SKM-1 (cell line): ENCODE data around the gene MKI67.
"Not testable (repeated sequence)": the region's sequence is repeated elsewhere in the genome, so short reads cannot be mapped to it uniquely, and the experiment has no call there.

Source experiments
- DNase-seq: peaks from one replicate; lab custom pipeline; 2025; ENCODE audit not compliant: unreplicated experiment; lab: John Stamatoyannopoulos, UW

Gene MKI67, protein sequence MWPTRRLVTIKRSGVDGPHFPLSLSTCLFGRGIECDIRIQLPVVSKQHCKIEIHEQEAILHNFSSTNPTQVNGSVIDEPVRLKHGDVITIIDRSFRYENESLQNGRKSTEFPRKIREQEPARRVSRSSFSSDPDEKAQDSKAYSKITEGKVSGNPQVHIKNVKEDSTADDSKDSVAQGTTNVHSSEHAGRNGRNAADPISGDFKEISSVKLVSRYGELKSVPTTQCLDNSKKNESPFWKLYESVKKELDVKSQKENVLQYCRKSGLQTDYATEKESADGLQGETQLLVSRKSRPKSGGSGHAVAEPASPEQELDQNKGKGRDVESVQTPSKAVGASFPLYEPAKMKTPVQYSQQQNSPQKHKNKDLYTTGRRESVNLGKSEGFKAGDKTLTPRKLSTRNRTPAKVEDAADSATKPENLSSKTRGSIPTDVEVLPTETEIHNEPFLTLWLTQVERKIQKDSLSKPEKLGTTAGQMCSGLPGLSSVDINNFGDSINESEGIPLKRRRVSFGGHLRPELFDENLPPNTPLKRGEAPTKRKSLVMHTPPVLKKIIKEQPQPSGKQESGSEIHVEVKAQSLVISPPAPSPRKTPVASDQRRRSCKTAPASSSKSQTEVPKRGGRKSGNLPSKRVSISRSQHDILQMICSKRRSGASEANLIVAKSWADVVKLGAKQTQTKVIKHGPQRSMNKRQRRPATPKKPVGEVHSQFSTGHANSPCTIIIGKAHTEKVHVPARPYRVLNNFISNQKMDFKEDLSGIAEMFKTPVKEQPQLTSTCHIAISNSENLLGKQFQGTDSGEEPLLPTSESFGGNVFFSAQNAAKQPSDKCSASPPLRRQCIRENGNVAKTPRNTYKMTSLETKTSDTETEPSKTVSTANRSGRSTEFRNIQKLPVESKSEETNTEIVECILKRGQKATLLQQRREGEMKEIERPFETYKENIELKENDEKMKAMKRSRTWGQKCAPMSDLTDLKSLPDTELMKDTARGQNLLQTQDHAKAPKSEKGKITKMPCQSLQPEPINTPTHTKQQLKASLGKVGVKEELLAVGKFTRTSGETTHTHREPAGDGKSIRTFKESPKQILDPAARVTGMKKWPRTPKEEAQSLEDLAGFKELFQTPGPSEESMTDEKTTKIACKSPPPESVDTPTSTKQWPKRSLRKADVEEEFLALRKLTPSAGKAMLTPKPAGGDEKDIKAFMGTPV (N-terminal part only)

DNA sequence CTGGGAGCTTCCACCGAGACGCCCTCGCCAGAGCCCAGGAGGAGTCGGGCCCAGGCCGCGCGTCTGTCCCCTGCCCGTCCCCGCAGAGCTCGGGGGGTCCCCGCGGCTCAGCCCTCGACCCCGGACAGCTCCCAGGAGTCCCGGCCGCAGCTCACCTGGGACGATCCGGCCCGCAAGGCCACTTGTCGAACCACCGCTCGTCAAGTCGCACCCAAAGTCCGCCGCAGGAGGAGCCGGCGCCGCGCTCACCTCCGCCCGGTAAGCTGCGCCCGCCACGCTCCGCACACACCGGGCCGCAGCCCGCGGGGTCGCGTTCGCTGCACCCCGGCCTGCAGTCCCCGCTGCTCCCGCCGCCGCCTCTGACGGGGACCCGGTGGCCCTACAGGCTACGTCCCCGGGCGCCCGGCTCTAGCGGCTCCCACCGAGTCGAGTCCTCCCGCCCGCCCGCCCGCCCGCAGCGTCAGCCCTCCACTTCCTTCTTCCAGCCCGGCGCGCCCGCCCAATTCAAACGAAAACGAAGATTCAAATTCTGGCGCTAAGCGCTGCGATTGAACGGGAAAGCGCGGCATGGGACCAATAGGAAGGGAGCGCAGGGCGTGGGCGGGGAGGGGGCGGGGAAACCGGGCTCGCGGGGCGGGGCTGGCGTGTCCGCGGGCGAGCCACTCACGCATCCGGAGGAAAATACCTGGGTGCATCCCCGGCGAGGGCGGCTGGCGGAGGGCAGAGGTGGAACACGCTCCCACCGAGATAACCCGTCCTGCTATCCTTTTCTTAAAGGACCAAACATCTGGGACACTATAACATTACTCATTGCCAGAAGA is at the start of gene MKI67:
TSS of gene MKI67 (minus strand) at position 480 of the 821 bp plus-strand sequence. CDS start 756 bp downstream, outside the sequence.
- peak; percentile 84 for DNase-seq

DNA sequence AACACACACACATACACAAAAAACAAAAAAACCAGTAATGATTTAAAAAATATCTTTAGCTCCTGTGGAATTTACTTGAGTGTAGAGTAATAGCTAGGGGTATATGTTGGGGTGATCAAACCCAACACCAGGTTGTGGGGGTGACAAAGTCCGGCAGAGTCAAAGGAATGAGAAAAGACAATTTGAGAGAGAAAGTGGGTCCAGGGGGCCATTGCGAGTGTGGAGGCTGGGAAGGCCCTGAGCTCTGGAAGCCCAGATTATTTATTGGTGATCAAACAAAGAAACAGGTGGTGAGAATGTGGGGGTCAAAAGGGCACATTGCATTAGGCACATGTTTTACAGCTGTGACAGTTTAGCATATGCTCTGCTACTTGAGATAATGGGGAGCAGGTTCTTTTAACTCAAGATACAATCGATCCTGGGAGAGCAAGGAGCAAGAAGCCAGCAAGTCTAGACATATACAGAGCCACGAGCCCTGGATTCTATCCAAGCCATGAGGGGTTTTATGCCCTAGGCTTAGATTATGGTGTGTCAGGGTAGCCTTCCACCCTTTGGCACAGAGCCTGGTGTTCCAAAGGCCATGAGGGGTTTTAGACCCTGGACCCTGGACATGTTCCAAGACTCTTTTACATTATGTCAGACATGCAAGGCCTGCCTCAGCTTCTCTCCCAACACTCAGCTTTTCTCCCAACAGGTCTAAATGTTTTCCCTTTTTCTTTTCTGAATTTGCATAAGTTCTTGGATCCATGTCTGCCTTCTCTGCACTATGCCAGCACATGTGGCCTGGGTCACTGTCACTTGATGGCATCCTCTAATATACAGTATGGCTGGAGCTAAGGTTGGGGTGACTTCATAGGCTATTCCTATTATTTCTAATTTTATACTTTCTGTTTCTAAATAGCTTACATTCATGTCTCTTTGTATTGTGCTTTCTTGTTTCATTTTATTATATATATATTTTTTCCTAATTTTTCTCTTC is 48.6 kb upstream of the MKI67 start:
- DNase-seq, result no peak

DNA sequence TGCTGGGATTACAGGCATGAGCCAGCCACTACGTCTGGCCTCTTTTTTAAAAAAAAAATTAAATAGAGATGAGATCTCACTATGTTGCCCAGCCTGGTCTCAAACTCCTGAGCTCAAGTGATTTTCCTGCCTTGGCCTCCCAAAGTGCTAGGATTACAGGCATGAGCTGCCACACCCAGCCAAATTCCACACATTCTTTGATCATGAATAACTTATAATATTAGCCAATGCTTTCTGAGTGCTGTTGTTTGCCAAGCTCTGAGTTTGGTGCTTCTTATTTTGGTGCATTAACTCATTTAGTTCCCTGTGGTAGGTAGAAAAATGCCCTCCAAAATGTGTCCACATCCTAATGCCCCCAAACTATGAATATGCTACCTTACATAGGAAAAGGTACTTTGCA is 47.2 kb upstream of the MKI67 start:
- DNase-seq, result no peak

DNA sequence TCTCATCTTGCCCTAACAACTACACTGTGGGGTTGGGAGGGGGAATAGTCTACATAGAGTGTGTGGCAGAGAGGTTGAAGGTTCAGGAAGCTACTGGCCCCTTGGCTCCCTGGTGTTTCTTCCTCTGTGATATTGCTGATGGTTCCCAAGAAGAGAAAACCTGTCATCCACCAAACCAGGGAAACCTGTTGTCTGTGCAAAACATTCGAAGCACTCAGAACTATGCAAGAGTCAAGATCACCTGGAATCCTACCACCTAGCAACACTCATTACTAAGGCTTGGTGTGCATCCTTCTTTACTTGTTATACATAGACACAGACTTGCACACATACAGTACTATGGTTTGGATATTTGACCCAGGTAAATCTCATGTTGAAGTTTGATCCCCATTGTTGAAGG is 46.5 kb upstream of the MKI67 start:
- no peak for DNase-seq

DNA sequence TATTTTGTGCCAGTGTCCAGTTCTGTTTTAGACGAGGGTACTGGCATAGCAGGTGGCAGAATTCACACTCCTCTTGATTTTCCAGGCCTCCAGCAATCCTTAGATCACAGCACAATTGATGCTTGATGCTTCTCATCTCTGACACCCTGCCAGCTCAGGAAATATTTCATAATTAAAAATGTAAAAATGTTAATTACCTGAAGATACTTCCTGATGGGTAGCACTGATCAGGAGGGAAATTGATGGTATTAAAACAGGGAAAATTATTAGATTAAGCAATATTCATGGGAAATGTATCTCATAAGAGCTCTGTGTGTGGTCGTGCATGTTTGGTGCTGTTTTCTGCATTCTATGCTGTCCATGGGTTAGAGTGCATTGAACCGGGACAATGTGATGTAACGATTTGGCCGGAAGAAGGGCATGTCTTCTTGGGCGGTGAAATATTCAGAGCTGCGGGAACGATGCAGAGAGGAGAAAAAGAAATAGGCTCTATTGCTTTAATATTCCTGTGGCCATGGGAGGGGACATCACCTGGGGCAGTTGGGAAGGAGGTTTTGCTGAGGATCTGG is 43.7 kb upstream of the MKI67 start:
- no peak for DNase-seq

DNA sequence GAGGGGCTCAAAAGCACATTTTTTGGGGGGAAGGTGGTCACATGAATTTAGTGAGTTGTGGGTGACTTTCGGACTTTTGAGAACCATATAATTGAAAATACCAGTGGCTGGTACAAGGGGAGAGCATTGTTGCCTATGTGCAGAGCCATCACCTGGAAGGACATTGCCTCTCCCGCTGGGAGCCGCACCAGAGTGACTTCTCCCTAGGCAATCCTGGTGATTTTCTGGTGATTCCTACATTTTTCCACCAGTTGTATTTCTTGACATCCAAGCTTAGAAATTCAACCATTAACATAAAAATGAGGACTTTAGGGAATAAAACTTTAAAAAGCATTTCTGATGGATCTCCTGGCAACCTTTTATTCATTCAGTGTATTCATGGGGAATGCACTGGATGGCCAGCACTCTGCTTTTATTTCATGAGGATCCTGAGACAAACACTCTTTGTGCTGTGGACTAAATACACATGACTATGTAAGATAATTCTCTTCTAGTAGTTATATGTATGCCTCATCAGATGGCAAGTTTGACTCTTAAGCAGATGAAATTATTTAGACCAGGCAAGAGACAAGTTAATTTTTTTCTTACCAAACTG is 41.8 kb upstream of the MKI67 start:
- DNase-seq, result no peak

DNA sequence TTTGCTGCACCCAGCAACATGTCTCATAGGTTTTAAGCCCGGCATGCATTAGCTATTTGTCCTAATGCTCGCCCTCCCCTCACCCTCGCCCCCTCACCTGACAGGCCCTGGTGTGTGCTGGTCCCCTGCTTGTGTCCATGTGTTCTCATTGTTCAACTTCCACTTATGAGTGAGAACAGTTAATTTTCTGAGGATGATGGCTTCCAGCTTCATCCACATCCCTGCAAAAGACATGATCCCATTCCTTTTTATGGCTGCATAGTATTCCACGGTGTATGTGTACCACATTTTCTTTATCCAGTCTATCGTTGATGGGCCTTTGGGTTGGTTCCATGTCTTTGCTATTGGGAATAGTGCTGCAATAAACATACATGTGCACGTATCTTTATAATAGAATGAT is 40.9 kb upstream of the MKI67 start:
- not testable (repeated sequence) for DNase-seq

DNA sequence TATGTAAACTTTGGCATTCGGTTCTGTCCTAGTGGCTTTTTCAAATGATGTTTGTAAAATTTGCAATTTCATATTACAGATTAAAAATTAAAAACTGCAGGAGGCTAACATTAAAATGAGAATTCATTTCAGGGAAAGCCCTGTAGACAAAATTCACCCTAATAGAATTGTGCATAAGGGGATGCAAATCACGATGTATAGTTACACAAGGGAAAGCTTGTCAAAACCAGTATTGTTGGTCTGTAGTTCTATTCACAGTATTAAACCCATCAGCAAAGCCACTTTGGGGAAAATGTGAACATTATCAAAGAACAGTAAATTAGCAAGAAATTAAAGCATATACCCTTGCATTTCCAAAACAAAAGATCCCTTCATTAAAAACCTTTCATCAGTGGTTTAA is 39.9 kb upstream of the MKI67 start:
- DNase-seq, result no peak

DNA sequence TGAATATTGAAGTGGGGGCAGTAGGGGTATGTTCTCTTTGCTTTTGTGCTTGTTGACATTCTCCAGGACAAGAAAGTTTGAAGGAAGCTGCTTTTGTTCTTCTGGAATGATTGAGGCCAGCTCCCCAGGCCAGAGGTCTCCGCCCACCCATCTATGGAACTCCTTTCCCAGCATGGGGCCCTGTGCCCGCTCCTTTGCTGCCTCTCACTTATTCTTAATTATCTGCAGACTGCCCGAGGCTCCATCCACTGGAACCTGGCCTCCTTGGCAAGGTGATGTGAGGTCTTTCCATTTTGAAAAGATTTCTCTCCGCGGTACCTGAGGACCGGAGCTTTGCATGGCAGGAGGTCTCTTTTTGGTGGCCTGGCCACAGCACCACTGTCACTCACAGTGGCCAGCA is 39.3 kb upstream of the MKI67 start:
- DNase-seq, result no peak

DNA sequence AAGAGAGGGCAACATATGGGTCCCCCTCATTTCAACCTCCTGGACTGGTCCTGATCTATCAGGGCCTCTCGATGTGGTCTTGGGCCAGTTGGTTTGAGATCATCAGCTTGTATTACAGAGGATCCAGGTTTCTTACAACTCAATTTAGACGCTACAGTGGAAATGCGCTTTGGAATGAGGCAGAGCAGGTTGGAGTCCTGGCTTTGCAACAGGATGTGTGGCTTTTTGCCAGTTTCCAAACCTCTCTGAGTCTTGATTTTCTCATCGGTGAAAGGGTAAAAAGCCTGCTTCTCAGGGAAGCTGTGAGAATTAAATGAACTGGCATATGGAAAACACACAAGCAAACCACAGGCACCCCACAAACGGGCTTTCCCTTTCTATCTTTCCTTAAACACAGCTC is 37.5 kb upstream of the MKI67 start:
- no peak for DNase-seq

DNA sequence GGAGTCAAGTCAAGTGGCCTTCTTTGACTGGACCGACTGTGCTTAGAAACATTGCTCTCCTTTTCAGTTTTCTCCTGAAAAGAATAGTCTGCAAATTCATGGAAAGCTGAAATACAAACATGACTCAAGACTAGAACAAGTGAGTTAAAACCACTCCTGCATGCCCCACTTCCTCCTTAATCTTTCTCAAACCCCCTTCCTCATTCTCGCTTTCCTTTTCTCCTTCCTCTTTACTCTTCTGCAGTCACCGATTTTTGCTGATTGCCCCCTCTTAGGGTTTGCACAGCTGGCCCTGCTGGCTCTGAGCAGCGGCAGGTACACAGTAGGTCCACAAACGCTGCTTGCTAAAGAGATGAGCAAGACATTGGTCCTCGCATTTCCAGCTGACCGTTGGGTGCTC is 34.8 kb upstream of the MKI67 start:
- DNase-seq, result peak; percentile 54

DNA sequence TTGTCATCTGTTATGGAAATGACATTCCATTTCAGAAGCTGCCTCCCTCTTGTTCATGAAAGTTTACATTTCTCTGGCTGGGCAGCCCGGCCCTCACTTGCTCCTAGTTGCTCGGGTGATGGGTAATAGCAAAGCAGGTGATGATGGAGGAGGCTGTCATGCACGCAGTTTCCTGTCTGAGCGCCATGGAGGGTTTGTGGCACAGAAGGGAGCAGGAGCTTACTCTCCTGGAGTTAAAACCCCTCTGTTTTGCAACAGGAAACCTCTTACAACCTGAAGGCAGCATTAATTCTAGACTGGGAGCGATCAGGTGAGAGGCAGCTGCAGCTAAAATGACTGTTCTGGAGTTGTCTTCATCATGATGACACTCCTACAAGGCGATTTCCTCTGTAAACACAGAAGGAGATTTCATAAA is 34.1 kb upstream of the MKI67 start:
- no peak for DNase-seq

DNA sequence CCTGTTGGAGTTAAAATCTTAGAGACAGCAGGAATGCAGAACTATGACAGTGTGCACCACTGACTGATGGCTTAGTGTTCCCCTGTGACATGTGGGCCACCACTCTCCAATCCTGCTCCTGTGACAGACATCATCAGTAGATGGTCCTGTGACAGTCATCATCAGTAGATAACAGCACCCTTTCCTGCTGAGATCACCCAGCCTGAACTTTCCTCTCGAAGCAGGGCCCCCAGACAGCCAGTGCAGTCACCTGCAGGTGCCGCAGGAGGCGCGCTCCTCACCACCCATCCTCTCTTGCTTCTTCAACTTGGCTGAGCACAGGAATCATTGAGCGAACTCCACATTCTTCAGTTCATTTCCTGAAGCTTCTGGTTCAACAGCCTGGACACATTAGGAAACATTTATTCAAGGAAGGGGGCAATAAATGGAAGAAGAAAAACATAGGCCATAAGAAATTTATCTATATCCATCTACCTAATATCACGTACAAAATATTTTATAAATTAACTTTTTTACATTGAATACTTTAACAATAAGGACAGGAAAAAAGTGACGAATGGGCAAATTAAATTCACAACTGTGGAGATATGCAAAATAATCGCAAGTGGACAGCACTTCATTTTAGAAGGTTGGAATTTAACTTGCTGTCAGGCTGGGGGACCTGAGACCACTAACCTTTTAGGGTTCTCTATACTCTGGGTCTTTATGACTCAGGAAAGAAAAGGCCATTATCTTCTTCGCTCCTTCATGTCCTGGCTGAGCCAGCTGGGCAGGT is 32.0 kb upstream of the MKI67 start:
- DNase-seq, result no peak

DNA sequence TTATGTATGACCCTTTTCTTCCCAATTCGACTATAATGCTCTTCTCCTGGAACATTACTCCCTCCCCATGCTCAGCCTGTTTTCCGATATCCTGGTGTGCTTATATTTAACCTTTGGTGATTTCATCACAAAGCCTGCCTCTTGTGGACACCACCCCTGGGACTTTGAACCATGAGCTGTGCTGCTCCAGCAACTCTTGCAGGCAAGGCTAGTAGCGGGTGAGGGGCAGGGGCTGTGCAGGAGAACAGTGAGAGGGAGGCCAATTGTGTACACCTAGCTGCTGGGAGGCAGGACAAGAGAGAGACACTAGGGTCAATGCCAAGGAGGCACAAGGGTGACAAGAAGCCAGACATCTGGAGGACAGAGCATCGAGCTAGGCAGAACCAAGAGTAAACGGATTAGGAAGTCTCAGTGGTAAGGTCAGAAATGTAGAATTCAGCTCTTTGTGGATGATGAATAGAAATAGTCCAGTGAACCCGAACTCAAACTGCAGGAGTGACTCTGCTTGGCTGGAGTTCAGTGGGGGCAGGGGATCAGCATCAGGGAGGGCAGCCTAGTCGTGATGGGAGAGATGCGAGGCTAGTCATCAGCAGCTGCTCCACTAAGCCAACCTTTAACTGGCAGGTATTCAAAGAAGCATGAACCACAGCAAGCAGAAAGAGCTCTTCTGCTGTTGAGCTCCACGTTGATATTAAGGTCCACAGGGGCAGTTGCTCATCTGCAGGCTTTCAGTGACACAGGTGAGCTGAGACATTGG is 31.0 kb upstream of the MKI67 start:
- no peak for DNase-seq

DNA sequence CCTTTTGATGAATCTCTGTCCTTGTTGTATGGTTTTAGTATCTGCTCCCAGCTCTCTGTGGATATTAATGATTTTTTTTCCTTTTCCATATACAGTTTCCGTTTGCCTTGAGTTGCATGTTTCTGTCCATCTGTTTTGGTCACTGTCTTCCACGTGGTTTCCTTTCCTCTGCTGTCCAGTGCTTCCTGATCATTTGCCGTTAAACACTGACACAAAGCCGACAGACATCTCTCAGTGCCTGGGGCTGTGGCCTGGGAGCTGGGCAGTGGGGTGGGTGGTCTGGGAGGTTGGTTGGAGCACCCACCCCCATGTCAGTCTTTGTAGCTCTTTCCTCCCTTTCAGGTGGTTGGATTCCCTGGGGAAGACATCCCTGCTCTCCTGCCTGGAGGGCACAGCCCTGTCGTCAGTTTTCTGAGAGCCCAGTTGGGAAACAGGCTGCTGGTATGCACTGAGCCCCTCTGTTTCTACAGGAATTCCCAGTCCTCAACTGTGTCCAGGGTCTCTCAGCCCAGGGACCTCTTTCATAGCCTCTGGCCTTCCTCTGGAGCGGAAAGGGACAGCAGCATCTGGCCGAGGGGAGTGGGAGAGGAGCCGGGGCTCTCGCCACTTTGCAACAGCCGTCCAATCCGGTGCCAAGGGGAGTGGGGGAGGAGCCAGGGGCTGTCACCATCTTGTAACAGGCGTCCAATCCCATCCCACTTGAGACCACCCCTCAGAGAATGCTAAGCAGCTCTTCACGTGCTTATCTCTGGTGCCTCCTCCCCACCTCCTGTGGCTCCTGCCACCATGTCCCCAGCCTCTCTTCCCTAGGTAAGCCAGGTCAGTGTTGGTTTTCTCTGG is 26.7 kb upstream of the MKI67 start:
- DNase-seq, result no peak

DNA sequence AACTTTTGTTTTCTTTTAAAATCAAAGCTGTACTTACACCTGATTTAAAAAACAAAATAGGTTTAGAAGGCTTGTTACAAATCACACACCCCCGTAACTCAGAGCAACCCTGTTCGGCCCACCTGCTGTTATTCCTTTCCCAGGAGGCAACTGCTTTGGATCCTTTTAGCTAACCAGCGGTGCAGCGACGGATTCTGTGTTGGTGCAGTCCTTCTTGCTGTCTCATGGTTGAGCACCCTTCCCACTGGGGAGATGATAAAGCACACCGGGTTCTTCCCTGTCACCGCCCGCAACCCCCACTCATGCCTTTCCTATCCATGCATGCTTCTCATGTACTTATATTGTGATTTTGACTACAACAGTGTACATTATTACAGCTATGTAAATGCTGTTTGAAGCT is 24.8 kb upstream of the MKI67 start:
- DNase-seq, result no peak
